ENCODE data around the gene ANKRD60. TPM values are rescaled to one million over a fixed set of nuclear protein-coding genes. Genes with fewer than 3 reads are reported as not detected.

ANKRD60 gene
- total RNA-seq, 1 donor: not detected

GRCh38 chr20:58268936-58269619 lies 40.6 kb upstream of the ANKRD60 start:
- no peak for TF ChIP-seq CTCF (IDR thresholded peaks at IDR 0.05; ENCODE audit: insufficient read depth, low read length)
- no peak overlapping the region for H3K4me3 ChIP-seq (ENCODE audit: low read depth, low read length)
- no peak for DNase-seq (ENCODE audit: low read depth)

GRCh38 chr20:58268421-58268821 lies 40.0 kb upstream of the ANKRD60 start:
- no peak for TF ChIP-seq CTCF (IDR thresholded peaks at IDR 0.05; ENCODE audit: insufficient read depth, low read length)
- no peak for DNase-seq (ENCODE audit: low read depth)
- no peak overlapping the region for H3K4me3 ChIP-seq (ENCODE audit: low read depth, low read length)

- no peak for TF ChIP-seq CTCF (IDR thresholded peaks at IDR 0.05; ENCODE audit: insufficient read depth, low read length)
- no peak overlapping the region for H3K4me3 ChIP-seq (ENCODE audit: low read depth, low read length)
- DNase-seq (ENCODE audit: low read depth): no peak
These were observed 39.1 kb upstream of the ANKRD60 start for GRCh38 chr20:58267389-58268215.

- no peak for DNase-seq (ENCODE audit: low read depth)
- TF ChIP-seq CTCF (IDR thresholded peaks at IDR 0.05; ENCODE audit: insufficient read depth, low read length): no peak
- H3K4me3 ChIP-seq (ENCODE audit: low read depth, low read length): no peak overlapping the region
These were observed 35.8 kb upstream of the ANKRD60 start for GRCh38 chr20:58264271-58264670.

GRCh38 chr20:58261660-58262059 lies 33.2 kb upstream of the ANKRD60 start:
- DNase-seq (ENCODE audit: low read depth): no peak
- no peak for TF ChIP-seq CTCF (IDR thresholded peaks at IDR 0.05; ENCODE audit: insufficient read depth, low read length)
- no peak overlapping the region for H3K4me3 ChIP-seq (ENCODE audit: low read depth, low read length)

- no peak overlapping the region for H3K4me3 ChIP-seq (ENCODE audit: low read depth, low read length)
- no peak for TF ChIP-seq CTCF (IDR thresholded peaks at IDR 0.05; ENCODE audit: insufficient read depth, low read length)
- DNase-seq (ENCODE audit: low read depth): peak; percentile 7
These were observed 31.6 kb upstream of the ANKRD60 start for GRCh38 chr20:58260006-58260405.
